ENCODE results near the gene AHCYL2. TPM values are rescaled to one million over a fixed set of nuclear protein-coding genes. Genes with fewer than 3 reads are reported as not detected.

Gene AHCYL2
- total RNA-seq, 1 experiment from 2014 or later, result 20.2 TPM

- H3K4me1 ChIP-seq (ENCODE audit: control insufficient read depth, insufficient read depth, low read length), result no peaks in the 10 kb centered on the region
- POLR2A ChIA-PET, result no interaction called here
- in situ Hi-C loops (cut with HindIII; ENCODE audit: low pct_unique_long_range_greater_than_20kb, low sequenced_read_pairs), result no loop called here
- no peaks in the 10 kb centered on the region for H3K27me3 ChIP-seq (ENCODE audit: control insufficient read depth, insufficient read depth, low read length)
- no peak for DNase-seq (ENCODE audit: low read depth, low spot score)
- no peaks in the 10 kb centered on the region for H3K36me3 ChIP-seq (ENCODE audit: control insufficient read depth, insufficient read depth, low read length)
- H3K27ac ChIP-seq (ENCODE audit: low read length), result no peak overlapping the region
- H3K4me3 ChIP-seq (ENCODE audit: low read depth in 2 of 2, low read length in 2 of 2), result no peak overlapping the region
- CTCF ChIA-PET, result no interaction called here
- no peak for TF ChIP-seq SIN3A (IDR thresholded peaks at IDR 0.05; ENCODE audit: borderline replicate concordance, insufficient read depth, low read depth, low read length)
- TF ChIP-seq TCF7L2 (IDR thresholded peaks at IDR 0.05; ENCODE audit: low read depth, low read length), result no peak
- TF ChIP-seq REST (IDR thresholded peaks at IDR 0.05; ENCODE audit: insufficient read depth in 1 of 2, low read depth in 2 of 2, low read length in 1 of 2), result no peak
- TF ChIP-seq, protein P1, sequence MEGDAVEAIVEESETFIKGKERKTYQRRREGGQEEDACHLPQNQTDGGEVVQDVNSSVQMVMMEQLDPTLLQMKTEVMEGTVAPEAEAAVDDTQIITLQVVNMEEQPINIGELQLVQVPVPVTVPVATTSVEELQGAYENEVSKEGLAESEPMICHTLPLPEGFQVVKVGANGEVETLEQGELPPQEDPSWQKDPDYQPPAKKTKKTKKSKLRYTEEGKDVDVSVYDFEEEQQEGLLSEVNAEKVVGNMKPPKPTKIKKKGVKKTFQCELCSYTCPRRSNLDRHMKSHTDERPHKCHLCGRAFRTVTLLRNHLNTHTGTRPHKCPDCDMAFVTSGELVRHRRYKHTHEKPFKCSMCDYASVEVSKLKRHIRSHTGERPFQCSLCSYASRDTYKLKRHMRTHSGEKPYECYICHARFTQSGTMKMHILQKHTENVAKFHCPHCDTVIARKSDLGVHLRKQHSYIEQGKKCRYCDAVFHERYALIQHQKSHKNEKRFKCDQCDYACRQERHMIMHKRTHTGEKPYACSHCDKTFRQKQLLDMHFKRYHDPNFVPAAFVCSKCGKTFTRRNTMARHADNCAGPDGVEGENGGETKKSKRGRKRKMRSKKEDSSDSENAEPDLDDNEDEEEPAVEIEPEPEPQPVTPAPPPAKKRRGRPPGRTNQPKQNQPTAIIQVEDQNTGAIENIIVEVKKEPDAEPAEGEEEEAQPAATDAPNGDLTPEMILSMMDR (IDR thresholded peaks at IDR 0.05), result no peak
- TF ChIP-seq POLR2AphosphoS5 (IDR thresholded peaks at IDR 0.05; ENCODE audit: low read depth, low read length), result no peak
- no TSS peak for BruUV-seq (replicated peaks)
- ATAC-seq, result no peak
- H3K9me3 ChIP-seq (ENCODE audit: control insufficient read depth, insufficient read depth, low read depth, low read length), result no peaks in the 10 kb centered on the region
- intact Hi-C loops (cut with micrococcal nuclease; ENCODE audit: unreplicated experiment), result no loop called here
Measured at GRCh38 chr7:129381710-129382484, 157.1 kb downstream of the AHCYL2 start.

DNA sequence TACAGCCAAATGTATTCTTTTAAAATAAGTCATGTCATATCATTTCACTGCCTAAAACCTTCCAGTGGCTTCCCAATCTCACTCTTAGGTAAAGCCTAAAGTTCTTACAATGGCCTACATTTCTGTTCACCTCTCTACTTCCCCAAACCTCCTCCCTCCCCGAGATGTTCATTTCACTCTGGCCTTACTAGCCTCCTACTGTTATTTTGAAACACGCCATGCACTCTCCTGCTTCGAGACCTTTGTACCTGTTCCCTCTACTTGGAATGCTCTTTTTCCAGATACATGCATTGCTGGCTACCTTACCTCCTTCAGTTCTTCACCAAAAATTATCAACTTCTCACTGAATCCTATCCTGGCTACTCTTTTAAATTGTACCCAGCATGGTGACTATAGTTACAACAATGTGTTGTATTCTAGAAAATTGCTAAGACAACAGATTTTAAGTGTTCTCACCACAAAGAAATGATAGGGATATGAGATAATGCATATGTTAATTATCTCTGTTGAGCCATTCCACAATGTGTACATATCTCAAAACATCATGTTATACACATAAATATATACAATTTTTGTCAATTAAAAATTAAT is 158.8 kb downstream of the AHCYL2 start:
- H3K4me3 ChIP-seq (ENCODE audit: low read depth in 2 of 2, low read length in 2 of 2), result no peak overlapping the region
- TF ChIP-seq TCF7L2 (IDR thresholded peaks at IDR 0.05; ENCODE audit: low read depth, low read length), result no peak
- no peak for TF ChIP-seq SIN3A (IDR thresholded peaks at IDR 0.05; ENCODE audit: borderline replicate concordance, insufficient read depth, low read depth, low read length)
- no peak for TF ChIP-seq POLR2AphosphoS5 (IDR thresholded peaks at IDR 0.05; ENCODE audit: low read depth, low read length)
- no peak for TF ChIP-seq REST (IDR thresholded peaks at IDR 0.05; ENCODE audit: insufficient read depth in 1 of 2, low read depth in 2 of 2, low read length in 1 of 2)
- TF ChIP-seq, protein P1 (IDR thresholded peaks at IDR 0.05), result no peak
- no peak for ATAC-seq
- H3K9me3 ChIP-seq (ENCODE audit: control insufficient read depth, insufficient read depth, low read depth, low read length), result no peaks in the 10 kb centered on the region
- no peaks in the 10 kb centered on the region for H3K36me3 ChIP-seq (ENCODE audit: control insufficient read depth, insufficient read depth, low read length)
- in situ Hi-C loops (cut with HindIII; ENCODE audit: low pct_unique_long_range_greater_than_20kb, low sequenced_read_pairs), result no loop called here
- ChIA-PET POLR2A (no interaction called here), CTCF (no interaction called here)
- H3K27me3 ChIP-seq (ENCODE audit: control insufficient read depth, insufficient read depth, low read length), result no peaks in the 10 kb centered on the region
- intact Hi-C loops (cut with micrococcal nuclease; ENCODE audit: unreplicated experiment), result no loop called here
- H3K4me1 ChIP-seq (ENCODE audit: control insufficient read depth, insufficient read depth, low read length), result no peaks in the 10 kb centered on the region
- DNase-seq (ENCODE audit: low read depth, low spot score), result no peak
- no peak overlapping the region for H3K27ac ChIP-seq (ENCODE audit: low read length)
- no TSS peak for BruUV-seq (replicated peaks)
